Dedifferentiated amniotic fluid mesenchymal stem cell (primary cell): Measurements from ENCODE around the gene CCDC190.
"Not testable (repeated sequence)": the region's sequence is repeated elsewhere in the genome, so short reads cannot be mapped to it uniquely, and the experiment has no call there.

Experiments used
- DNase-seq: peaks from one replicate; pipeline ENCODE4 v3.0.0-alpha.2; 2016; ENCODE audit errors: extremely low spot score

CCDC190 gene

GRCh38 chr1:162835157-162835899 is 25.6 kb downstream of the CCDC190 start:
- no peak for DNase-seq

GRCh38 chr1:162832470-162832869 is 28.5 kb downstream of the CCDC190 start:
- DNase-seq = no peak

GRCh38 chr1:162829268-162829667 is 31.7 kb downstream of the CCDC190 start:
- no peak for DNase-seq

GRCh38 chr1:162823771-162824525 is 37.0 kb downstream of the CCDC190 start:
- no peak for DNase-seq

GRCh38 chr1:162823231-162823630 is 37.7 kb downstream of the CCDC190 start:
- no peak for DNase-seq

- DNase-seq = no peak
Measured at GRCh38 chr1:162822391-162823200, 38.4 kb downstream of the CCDC190 start.

- DNase-seq = not testable (repeated sequence)
Measured at GRCh38 chr1:162818666-162819065, 42.3 kb downstream of the CCDC190 start.

GRCh38 chr1:162818136-162818535 is 42.8 kb downstream of the CCDC190 start:
- DNase-seq = not testable (repeated sequence)

- DNase-seq = not testable (repeated sequence)
Measured at GRCh38 chr1:162812357-162812756, 48.6 kb downstream of the CCDC190 start.

GRCh38 chr1:162807503-162807902 is 53.5 kb downstream of the CCDC190 start:
- not testable (repeated sequence) for DNase-seq
